Activated naive CD4-positive, alpha-beta T cell treated with anti-CD3 and anti-CD28 coated beads, Interleukin-2, amount 50 U/mL, for 72 hours (primary cell): ENCODE measurements around the gene SUPT3H. TPM values are rescaled to one million over a fixed set of nuclear protein-coding genes. Genes with fewer than 3 reads are reported as not detected.
"Not testable (repeated sequence)": the region's sequence is repeated elsewhere in the genome, so short reads cannot be mapped to it uniquely, and the experiment has no call there.

ENCODE experiments used
- ATAC-seq, 2 donors: fragments of 150-1000 bp; cut with Tn5 transposase; 2 replicates each; pipeline ENCODE4 v1.10.0; 2021; ENCODE audit warnings: mild to moderate bottlenecking in 2 of 2, moderate library complexity in 2 of 2
- DNase-seq, 2 donors: peaks; one replicate each; pipeline ENCODE4 v3.0.0; 2021 to 2022; ENCODE audit warnings: low spot score in 2 of 2
- H3K27ac Mint-ChIP-seq, 2 donors: one replicate each; pipeline ENCODE4 v1.8.0; 2022; ENCODE audit warnings: mild to moderate bottlenecking in 2 of 2, mixed read lengths in 2 of 2
- H3K36me3 Mint-ChIP-seq, 2 donors: one replicate each; pipeline ENCODE4 v1.8.0; 2022; ENCODE audit warnings: mixed read lengths in 2 of 2
- H3K9me3 Mint-ChIP-seq, 2 donors: one replicate each; pipeline ENCODE4 v1.8.0; 2022; ENCODE audit warnings: mixed read lengths in 2 of 2
- total RNA-seq, 2 donors: library from RNA; stranded (reverse); gene quantifications; one replicate each; pipeline ENCODE4 v1.2.3, GENCODE V29; 2022

The SUPT3H gene
- total RNA-seq, 2 donors from 2014 or later, result 14.3 to 20.1 TPM

- DNase-seq, result no peak
- no peak for ATAC-seq
- H3K27ac Mint-ChIP-seq, result peak overlapping the region in 1 of 2 donors; percentile 33
Observed at GRCh38 chr6:45301348-45302142, 76.2 kb downstream of the SUPT3H start.

GRCh38 chr6:45300736-45301135 is 77.0 kb downstream of the SUPT3H start:
- H3K9me3 Mint-ChIP-seq, result peaks cover 5 to 12% of the 10 kb centered on the region in 2 donors
- no peak for ATAC-seq
- DNase-seq, result no peak
- peaks cover 1 to 15% of the 10 kb centered on the region in 2 donors for H3K36me3 Mint-ChIP-seq
- peak overlapping the region in 1 of 2 donors; percentile 33 for H3K27ac Mint-ChIP-seq

More at GRCh38 chr6:45301348-45302142, 76.2 kb downstream of the SUPT3H start:
- Mint-ChIP-seq H3K9me3 (peaks cover 13 to 21% of the 10 kb centered on the region in 2 donors), H3K36me3 (peaks cover 9 to 24% of the 10 kb centered on the region in 2 donors)

- no peak for DNase-seq
- Mint-ChIP-seq H3K9me3 (peaks cover 3 to 6% of the 10 kb centered on the region in 2 donors), H3K27ac (no peak overlapping the region), H3K36me3 (peaks cover 0 to 15% of the 10 kb centered on the region in 2 donors)
- no peak for ATAC-seq
Observed at GRCh38 chr6:45299096-45299581, 78.6 kb downstream of the SUPT3H start.

GRCh38 chr6:45297320-45297719 is 80.4 kb downstream of the SUPT3H start:
- peaks cover 0 to 24% of the 10 kb centered on the region in 2 donors for H3K36me3 Mint-ChIP-seq
- no peak for ATAC-seq
- H3K9me3 Mint-ChIP-seq, result peaks cover 0 to 4% of the 10 kb centered on the region in 2 donors
- H3K27ac Mint-ChIP-seq, result no peak overlapping the region
- DNase-seq, result no peak

GRCh38 chr6:45294065-45294701 is 83.6 kb downstream of the SUPT3H start:
- peaks cover 0 to 41% of the 10 kb centered on the region in 2 donors for H3K36me3 Mint-ChIP-seq
- DNase-seq, H3K9me3 Mint-ChIP-seq, ATAC-seq: not testable (repeated sequence)
- peak overlapping the region in 1 of 2 donors; percentile 44 for H3K27ac Mint-ChIP-seq

GRCh38 chr6:45293306-45293705 is 84.4 kb downstream of the SUPT3H start:
- H3K27ac Mint-ChIP-seq, result peak overlapping the region; percentile 1 to 44
- DNase-seq, result no peak
- no peak for ATAC-seq
- H3K36me3 Mint-ChIP-seq, result peaks cover 0 to 41% of the 10 kb centered on the region in 2 donors
- peaks cover 0 to 7% of the 10 kb centered on the region in 2 donors for H3K9me3 Mint-ChIP-seq

GRCh38 chr6:45289751-45290514 is 87.8 kb downstream of the SUPT3H start:
- H3K9me3 Mint-ChIP-seq, result peaks cover 0 to 7% of the 10 kb centered on the region in 2 donors
- DNase-seq (no peak), ATAC-seq (no peak)
- H3K27ac Mint-ChIP-seq, result no peak overlapping the region
- peaks cover 0 to 52% of the 10 kb centered on the region in 2 donors for H3K36me3 Mint-ChIP-seq

GRCh38 chr6:45286707-45287106 is 91.0 kb downstream of the SUPT3H start:
- not testable (repeated sequence) for ATAC-seq, DNase-seq, H3K27ac Mint-ChIP-seq
- Mint-ChIP-seq H3K36me3 (peaks cover 17 to 51% of the 10 kb centered on the region in 2 donors), H3K9me3 (peaks cover 7 to 16% of the 10 kb centered on the region in 2 donors)

- ATAC-seq (no peak), DNase-seq (no peak)
- Mint-ChIP-seq H3K27ac (no peak overlapping the region), H3K9me3 (peaks cover 4 to 14% of the 10 kb centered on the region in 2 donors), H3K36me3 (peaks cover 23 to 53% of the 10 kb centered on the region in 2 donors)
Observed at GRCh38 chr6:45278367-45278766, 99.4 kb downstream of the SUPT3H start.

- not testable (repeated sequence) for ATAC-seq, DNase-seq, H3K27ac Mint-ChIP-seq
- H3K9me3 Mint-ChIP-seq, result peaks cover 7 to 20% of the 10 kb centered on the region in 2 donors
- peaks cover 29 to 54% of the 10 kb centered on the region in 2 donors for H3K36me3 Mint-ChIP-seq
Observed at GRCh38 chr6:45277741-45278140, 100.0 kb downstream of the SUPT3H start.

GRCh38 chr6:45275358-45275757 is 102.4 kb downstream of the SUPT3H start:
- Mint-ChIP-seq H3K27ac (no peak overlapping the region), H3K36me3 (peaks cover 35 to 54% of the 10 kb centered on the region in 2 donors), H3K9me3 (peaks cover 13 to 24% of the 10 kb centered on the region in 2 donors)
- ATAC-seq (no peak), DNase-seq (no peak)

GRCh38 chr6:45272626-45273025 is 105.1 kb downstream of the SUPT3H start:
- peaks cover 24 to 42% of the 10 kb centered on the region in 2 donors for H3K36me3 Mint-ChIP-seq
- ATAC-seq (no peak), DNase-seq (no peak)
- no peak overlapping the region for H3K27ac Mint-ChIP-seq
- peaks cover 9 to 17% of the 10 kb centered on the region in 2 donors for H3K9me3 Mint-ChIP-seq

GRCh38 chr6:45265246-45265645 is 112.5 kb downstream of the SUPT3H start:
- no peak overlapping the region for H3K27ac Mint-ChIP-seq
- DNase-seq, result no peak
- ATAC-seq, result no peak
- H3K9me3 Mint-ChIP-seq, result peaks cover 0 to 4% of the 10 kb centered on the region in 2 donors
- H3K36me3 Mint-ChIP-seq, result peaks cover 0 to 9% of the 10 kb centered on the region in 2 donors

- peaks cover 0 to 4% of the 10 kb centered on the region in 2 donors for H3K9me3 Mint-ChIP-seq
- H3K27ac Mint-ChIP-seq, result no peak overlapping the region
- ATAC-seq (no peak), DNase-seq (no peak)
- H3K36me3 Mint-ChIP-seq, result peaks cover 0 to 9% of the 10 kb centered on the region in 2 donors
Observed at GRCh38 chr6:45260696-45261095, 117.0 kb downstream of the SUPT3H start.

- H3K9me3 Mint-ChIP-seq, result no peaks in the 10 kb centered on the region
- H3K36me3 Mint-ChIP-seq, result peaks cover 0 to 9% of the 10 kb centered on the region in 2 donors
- ATAC-seq (no peak), DNase-seq (no peak)
- no peak overlapping the region for H3K27ac Mint-ChIP-seq
Observed at GRCh38 chr6:45256697-45257695, 120.7 kb downstream of the SUPT3H start.
